GM21526 (cell line): ENCODE results near the gene TCF7.

Experiments
- ATAC-seq: cut with Tn5 transposase; IDR thresholded peaks from one replicate; pipeline ENCODE4 v1.9.1; 2021; ENCODE audit warnings: moderate library complexity; ENCODE audit not compliant: unreplicated experiment, low FRiP score

TCF7 gene

DNA sequence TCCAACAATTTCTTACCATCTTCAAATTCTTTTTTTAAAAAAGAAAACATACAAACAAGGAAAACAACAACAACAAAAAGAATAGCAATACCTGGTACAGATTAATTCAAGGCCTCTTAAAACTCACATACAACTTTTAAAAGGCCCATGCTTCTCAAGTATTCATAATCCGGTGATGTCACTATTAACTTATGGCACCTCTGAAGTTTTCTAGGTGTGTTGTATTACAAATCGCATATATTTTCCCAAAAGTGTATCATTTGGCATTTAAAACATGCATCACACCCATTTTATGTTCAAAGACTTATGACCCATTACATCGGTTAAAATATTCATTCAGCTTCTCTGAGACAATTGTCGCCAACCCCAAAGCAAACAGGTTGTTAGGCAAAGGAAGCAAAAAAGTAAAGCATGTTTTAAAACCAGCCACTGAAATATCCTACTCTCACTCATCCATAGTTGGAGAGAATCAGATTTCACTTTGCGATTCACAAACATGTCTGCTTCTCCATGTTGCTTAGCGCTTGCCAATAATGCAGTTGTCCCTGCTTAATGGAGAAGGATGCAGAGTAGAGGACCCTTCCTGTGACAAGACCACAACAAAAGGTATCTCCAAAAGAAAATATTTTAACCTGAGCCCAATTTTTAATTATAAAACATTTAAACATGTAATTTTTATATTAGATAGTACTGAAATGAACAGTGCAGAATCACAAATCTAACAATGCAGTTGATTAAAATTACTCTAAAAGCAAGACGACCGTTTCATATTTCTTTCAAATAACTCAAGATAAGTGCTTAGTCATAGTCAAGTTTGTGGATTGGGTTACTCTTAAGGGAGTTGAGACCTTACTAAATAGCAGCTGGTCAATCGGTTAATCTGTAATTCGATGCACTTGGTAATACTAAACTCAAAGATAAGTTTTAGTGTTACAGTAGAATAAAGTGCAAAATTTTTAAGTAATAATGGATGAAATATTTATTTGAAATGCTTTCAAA lies 60.7 kb downstream of the TCF7 start:
- ATAC-seq: no peak

DNA sequence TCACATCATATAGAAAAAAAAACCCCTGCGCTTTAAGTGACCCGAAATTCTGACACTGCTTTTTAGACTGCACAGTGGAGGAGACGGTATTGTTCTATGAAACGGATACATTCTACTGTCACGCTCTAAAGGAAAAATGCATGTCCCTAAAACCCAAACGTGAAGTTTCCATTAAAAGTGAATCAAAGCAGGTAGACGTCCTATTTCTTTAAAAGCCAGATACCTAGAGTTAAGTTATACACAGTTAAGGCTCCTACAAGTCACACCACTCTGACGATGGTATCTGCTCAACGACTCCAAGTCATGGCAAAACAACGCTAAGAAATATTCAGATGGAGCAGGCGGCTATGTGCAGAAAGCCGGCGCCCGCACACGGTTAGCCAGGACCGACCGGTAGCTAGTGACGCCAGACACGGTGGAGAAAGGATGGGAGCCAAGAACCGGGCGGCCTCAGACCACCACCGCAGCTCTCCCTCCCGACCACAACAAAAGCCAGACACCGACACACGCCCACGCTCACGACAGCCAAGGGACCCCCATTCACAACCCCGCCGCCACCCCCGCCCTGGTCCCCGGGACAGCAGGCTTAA lies 61.5 kb downstream of the TCF7 start:
- peak; percentile 23 for ATAC-seq

DNA sequence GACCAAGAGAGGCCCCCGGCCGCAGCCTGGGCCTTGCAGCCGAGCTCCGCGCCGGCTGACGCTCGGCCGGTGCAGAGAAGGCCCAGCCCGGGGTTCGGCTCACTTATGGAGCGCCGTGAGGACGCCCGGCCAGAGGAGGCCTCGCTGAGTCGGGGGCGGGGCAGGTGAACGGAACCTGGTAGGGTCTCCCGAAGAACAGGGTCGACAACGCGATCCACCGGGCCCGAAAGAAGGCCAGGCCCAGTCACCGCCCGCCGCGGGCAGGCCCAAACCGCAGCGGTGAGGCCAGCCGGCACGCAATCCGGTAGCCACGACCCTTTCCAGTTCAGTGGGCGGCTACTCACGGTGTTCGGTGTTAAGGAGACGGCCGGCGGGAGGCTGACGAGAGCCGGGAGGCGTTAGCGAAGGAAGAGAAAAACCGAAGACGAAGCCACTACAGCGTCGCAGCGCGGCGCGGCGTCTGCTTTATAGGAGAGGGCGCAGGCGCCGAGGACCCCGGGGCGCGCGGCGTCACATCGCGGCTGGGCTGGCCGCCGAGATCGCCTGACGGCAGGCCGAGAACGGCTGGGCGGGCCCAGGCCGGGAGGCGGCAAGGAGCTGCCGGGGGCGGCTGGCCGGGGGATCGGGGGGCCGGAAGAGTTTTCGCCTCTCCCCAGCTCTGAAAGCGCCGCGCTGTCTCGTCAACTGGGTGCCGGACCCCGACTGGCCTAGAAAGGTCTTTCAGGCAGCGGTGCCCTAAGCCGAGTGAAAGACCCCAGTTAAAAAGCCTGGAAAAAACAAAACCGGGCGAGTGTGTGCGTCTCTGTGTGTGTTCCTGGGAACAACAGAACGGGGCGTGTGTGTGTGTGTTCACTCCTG lies 62.3 kb downstream of the TCF7 start, which contains the start of gene SKP1:
Gene SKP1, minus strand, starts transcription at position 440 of the 858 bp plus-strand sequence. CDS start 2,928 bp downstream, outside the sequence.
- ATAC-seq: peak; percentile 70

DNA sequence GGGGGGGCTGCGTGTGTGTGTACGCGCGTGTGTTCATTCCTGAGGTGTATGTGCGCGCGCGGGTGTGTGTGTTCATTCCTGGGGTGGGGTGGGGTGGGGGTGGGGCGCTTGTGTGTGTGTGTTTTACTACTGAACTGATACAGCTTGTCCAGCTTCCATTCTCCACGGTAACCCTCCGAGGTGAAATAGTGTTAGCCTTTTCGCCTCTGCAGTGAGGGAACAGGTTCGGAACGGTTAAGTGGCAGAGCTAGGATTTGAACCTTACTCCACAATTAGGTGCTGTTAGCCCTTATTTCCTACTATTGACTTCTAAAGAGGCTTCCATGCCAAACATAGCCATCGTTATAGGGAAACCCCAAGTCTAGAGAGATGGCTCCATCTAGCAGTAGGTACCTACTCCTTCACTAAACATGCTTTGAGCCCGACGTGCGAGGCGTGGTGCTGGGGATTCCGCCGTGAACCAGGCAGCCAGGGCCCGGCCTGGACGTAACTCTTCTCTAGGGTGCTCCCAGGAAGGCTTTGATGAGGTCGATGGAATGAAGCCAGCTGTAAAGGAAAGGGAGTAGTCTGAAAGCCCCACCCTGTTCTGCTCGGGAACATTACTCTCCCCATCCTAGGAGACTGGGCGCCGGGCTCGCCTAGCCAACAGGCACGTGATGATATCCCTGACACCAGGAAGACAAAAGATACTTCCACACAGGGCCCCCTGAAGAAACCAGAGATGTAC lies 63.1 kb downstream of the TCF7 start:
- peak; percentile 3 for ATAC-seq

DNA sequence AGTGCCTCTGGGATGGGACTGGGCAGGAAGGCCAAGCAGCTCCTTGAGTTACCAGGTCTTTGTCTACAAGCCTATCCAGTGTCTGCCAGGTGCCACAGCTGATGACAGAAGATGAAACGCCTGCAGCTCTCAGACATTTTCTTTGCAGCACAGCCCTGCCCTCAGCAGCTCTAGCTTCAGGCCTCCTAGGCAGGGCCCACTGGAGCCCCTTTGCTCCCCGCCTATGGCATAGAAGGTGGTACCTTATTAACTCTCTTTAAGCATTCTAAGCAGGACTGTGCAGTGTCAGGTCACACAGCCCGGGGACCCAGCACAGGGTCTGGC lies 63.6 kb downstream of the TCF7 start:
- no peak for ATAC-seq

DNA sequence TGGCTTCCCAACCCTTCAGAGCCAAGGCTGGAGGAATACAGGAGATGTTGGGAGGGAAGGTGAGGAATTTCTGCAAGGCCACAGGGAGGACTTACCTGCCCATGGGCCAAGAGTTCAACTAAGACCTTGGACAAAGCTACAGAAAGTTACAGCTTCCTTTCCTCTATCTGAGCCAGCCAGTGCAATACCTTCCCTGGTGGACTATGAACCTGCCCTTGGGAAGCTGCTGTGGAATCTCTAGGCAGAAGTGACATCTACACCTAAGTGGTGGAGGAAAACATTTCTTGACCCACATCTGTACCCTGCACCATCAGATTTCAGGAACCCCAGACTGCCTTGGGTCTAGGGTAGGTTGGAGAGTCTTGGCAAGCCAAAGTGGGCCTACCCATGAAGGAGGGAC lies 69.0 kb downstream of the TCF7 start:
- no peak for ATAC-seq

DNA sequence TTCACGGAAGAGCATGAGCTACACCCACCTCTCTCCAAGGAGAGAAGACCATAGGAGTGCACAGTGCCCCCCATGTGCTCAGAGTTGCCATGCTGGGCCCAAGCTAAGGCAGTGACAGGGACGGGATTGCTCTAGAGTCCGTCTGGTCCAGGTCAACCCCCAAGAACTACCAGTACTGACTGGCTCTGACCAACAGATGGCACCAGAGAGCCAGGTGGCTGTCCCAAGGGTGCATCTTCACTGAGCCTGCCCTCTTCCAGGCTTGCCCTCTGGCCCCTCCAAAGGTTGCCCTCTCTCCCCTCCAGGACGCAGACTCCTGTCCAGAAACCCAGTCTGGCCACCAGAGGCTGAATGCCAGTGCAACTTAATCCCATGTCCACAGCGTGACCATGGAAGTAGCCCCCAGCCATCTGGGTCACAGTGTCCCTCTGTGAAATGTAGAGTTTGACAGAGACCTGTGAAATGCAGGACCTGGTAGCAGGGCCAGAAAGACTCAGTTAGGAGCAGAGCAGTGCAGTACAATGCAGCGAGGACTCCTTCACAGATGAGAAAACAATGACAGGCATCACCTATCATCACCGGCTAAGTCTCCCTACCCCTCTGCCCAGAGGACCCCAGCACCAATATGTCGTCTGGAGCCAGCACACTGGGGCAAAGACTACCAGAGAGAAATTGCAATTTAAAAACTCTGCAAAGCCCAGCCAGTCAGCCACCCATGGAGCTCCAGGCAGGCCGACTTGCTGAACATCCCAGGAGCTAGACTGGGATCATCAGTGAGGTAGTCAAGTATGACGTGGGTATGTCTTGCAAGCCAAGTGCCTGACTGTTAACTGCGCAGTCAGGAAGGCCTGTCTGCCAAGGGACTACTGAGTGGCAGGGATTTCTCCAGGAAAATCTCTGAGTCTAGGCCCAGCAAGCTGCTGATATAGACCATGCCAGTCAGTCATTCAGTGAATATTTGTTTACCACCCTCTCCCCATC lies 70.0 kb downstream of the TCF7 start:
- no peak for ATAC-seq

DNA sequence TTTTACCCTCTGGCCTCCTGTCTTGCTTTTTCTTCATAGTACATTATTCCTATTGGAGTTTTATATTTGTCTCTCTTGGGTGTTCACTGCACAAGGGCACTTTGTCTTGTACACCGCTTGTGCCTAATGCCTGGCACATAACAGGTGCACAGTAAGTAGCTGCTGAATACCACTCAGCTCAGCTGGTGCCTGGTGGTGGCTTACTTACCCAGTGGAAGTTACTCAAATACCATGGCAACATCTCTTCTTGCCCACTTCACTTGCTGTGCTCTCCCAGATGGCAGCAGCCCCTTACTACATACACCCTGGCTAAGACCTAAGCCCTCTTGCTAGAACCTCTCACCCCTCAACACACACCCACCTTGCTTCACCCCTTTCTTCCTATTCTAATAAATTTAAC lies 73.6 kb downstream of the TCF7 start:
- ATAC-seq: no peak

DNA sequence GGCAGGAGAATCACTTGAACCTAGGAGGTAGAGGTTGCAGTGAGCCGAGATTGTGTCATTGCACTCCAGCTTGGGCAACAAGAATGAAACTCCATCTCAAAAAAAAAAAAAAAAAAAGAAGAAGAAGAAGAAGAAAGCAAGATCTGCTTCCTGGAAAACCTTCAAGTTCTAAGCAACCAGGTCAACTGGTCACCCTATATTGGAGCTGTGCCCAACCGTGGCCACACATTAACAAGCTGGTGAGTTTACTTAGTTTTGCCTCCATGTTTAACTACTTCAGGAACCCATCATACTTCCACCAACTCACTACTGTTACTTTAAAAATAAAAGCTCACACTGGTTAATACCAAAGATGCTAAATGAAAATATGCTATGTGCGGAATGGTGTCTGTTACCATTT lies 74.5 kb downstream of the TCF7 start:
- no peak for ATAC-seq

DNA sequence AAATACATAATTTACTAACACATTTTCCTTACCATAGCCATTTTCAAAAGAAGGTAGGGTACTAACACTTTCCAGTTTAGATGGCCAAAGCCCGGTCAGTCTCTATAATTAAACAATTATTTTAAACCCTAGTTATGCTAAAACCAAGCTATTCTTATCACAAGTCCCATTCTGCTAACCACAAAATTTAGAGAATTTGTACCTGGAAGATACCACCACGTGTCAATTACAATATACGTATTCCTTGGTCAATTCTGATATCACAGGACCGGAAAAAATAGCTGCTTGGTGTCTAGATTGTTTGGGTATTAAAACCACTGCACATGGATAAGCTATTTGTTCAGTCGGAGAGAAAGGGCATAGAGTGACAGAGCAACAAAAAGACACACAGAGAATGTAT lies 81.2 kb downstream of the TCF7 start:
- ATAC-seq: no peak
